SJSA1 (cell line): ENCODE measurements around the gene ADAM10. TPM values are rescaled to one million over a fixed set of nuclear protein-coding genes. Genes with fewer than 3 reads are reported as not detected.
A peak's percentile ranks its signal among the peaks of the same experiment; 100 is the strongest.

Experiments
- DNase-seq, 2 experiments: peaks; one replicate each; pipeline ENCODE4 v3.0.0-alpha.2; 2015 to 2020; ENCODE audit warnings: low spot score in 2 of 2, low read depth in 1 of 2
- H3K27ac ChIP-seq: fragments of 250-450 bp; sonication (Bioruptor Pico); 2 replicates; pipeline ENCODE4 v1.5.1; 2020; ENCODE audit warnings: mild to moderate bottlenecking, moderate library complexity
- H3K27me3 ChIP-seq: fragments of 250-450 bp; sonication (Bioruptor Pico); replicated peaks from 2 replicates; pipeline ENCODE4 v1.5.1; 2020; ENCODE audit warnings: mild to moderate bottlenecking, moderate library complexity
- H3K36me3 ChIP-seq: fragments of 250-450 bp; sonication (Bioruptor Pico); 2 replicates; pipeline ENCODE4 v1.5.1; 2020; ENCODE audit warnings: mild to moderate bottlenecking
- H3K4me1 ChIP-seq: fragments of 250-450 bp; sonication (Bioruptor Pico); replicated peaks from 2 replicates; pipeline ENCODE4 v1.6.1; 2021; ENCODE audit warnings: mild to moderate bottlenecking
- H3K4me3 ChIP-seq: fragments of 250-450 bp; sonication (Bioruptor Pico); 2 replicates; pipeline ENCODE4 v1.5.1; 2020; ENCODE audit warnings: mild to moderate bottlenecking
- H3K9me3 ChIP-seq: fragments of 250-450 bp; sonication (Bioruptor Pico); replicated peaks from 2 replicates; pipeline ENCODE4 v1.5.1; 2020; ENCODE audit warnings: mild to moderate bottlenecking
- total RNA-seq: library from RNA; depleted of rRNA; stranded (reverse); fragments of >200 nt; shearing (Covaris generic); gene quantifications from 2 replicates; pipeline ENCODE4 v1.2.3, GENCODE V29; 2014

Gene ADAM10
- total RNA-seq, 1 experiment from 2014 or later = 137 TPM

DNA sequence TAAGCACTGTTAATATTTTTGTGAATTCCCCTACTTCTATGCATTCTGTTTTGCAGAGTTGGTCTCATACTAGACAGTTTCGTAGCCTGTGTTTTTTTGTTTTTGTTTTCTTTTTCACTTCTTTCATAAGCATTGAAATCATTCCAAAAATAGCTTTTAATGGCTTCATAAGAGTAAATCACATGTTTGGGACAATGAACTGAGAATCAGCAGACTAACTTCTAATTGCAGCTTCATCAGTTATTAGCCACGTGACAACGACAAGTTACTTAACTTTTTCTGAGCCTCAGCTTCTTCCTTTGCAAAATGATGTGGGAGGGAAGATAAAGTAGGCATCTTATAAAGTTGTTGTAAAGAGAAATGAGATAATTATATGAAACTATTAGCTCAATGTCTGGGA lies 193.0 kb downstream of the ADAM10 start:
- Histone ChIP-seq H3K27me3 (no peaks in the 10 kb centered on the region), H3K27ac (no peak overlapping the region), H3K4me1 (peaks cover 13% of the 10 kb centered on the region), H3K4me3 (no peak overlapping the region), H3K9me3 (no peaks in the 10 kb centered on the region), H3K36me3 (no peaks in the 10 kb centered on the region)
- DNase-seq = no peak

DNA sequence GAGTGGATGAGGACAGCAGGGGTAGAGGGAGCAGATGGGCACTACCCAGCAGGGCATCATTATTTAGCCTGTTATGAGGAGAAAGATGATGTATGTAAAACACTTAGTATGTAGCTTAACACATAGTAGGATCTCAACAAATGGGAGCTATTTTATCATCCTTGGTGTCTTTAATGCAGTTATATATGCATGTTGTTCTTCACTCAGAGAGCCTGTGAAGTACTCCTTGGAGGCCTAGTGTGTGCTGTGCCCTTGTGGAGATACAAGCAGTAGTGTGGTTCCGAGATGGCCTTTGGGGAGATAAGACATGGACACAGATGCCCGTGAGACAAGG lies 193.5 kb downstream of the ADAM10 start:
- Histone ChIP-seq H3K27ac (no peak overlapping the region), H3K4me1 (peaks cover 18% of the 10 kb centered on the region), H3K9me3 (no peaks in the 10 kb centered on the region), H3K36me3 (no peaks in the 10 kb centered on the region), H3K27me3 (no peaks in the 10 kb centered on the region), H3K4me3 (no peak overlapping the region)
- no peak for DNase-seq

DNA sequence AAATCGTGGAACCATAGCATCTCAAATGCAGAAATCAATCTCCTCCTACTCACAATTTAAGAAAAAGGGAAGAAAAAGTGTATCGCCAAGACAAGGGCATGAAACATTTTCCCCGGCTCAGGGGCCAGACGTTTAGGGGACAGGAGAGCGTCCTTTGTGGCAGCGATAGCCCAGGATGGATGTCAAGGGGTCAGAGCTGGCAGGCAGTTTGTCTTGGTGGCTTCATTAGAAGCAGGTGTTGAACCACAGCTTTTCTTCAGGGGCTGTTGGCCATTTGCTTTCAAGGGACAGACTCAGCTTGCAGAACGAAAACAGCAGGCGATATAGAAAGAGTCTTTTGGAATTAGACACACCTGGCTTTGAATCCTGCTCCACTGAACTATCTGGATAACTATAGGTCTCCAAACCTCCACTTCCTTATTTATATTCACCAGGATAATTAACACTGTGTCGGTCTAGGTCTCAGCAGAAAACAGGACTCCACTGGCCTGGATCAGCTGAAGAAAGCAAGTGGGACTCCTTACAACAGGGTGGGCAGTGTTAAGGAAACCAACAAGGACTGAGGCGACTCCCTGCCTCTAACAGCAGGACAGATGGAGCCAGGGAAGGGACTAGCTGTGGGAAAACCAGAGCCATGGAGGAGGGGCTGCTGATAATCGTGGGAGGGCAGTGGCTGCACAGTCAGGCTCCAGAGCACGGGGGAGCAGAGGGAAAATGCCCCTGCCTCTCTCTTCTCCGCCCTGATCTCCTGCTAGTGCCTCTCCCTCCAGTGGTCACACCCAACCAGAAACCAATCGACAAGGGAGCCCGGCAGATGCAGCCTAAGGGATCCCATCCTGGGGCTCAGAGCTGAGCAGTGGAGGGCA lies 194.1 kb downstream of the ADAM10 start:
- H3K4me1 ChIP-seq = peaks cover 21% of the 10 kb centered on the region
- H3K36me3 ChIP-seq = no peaks in the 10 kb centered on the region
- no peak overlapping the region for H3K27ac ChIP-seq
- no peak for DNase-seq
- no peaks in the 10 kb centered on the region for H3K27me3 ChIP-seq
- H3K9me3 ChIP-seq = no peaks in the 10 kb centered on the region
- H3K4me3 ChIP-seq = no peak overlapping the region

DNA sequence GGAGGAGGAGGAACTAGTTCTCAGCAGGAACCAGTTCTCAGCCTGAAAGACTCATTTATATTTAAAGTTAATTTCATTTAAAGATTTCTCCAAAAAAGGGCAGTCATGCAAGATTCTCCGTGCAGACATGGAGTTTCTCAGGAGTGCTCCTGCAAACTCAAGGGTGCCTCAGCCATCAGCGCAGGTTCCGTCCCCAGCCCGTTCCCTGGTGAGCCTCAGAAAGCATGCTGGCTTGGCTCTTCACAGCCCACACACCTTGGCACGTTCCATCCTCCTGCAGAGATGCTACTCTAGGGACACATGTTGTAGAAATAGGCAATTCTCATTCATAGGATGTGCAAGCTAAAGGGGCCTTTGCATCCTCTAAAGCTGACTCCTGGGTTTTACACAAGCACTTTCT lies 194.7 kb downstream of the ADAM10 start:
- Histone ChIP-seq H3K4me1 (peaks cover 21% of the 10 kb centered on the region), H3K4me3 (no peak overlapping the region), H3K27me3 (no peaks in the 10 kb centered on the region), H3K27ac (no peak overlapping the region), H3K36me3 (no peaks in the 10 kb centered on the region), H3K9me3 (no peaks in the 10 kb centered on the region)
- no peak for DNase-seq

DNA sequence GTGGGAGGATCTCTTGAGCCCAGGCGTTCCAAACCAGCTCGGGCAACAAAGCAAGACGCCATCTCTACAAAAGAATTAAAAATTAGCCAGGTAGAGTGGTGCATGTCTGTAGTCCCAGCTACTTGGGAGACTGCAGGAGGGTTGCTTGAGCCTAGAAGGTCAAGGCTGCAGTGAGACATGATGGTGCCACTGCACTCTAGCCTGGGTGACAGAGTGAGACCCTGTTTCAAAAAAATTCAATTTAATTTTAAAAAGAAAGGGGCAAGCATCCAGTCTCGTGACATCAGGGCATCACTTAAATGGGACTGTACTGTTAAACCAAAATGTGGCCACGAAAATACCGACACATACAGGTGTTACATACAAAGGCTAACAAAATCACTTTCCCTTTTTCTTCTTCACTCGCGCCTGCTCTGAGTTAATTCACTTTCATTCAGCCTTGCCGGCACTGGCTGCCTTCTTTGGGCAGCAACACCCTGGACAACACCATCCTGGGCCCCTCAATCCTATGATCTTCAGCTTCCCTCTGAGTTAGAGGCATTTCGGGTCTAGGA lies 196.1 kb downstream of the ADAM10 start:
- DNase-seq = no peak
- no peaks in the 10 kb centered on the region for H3K9me3 ChIP-seq

GRCh38 chr15:58552505-58553364 lies 196.8 kb downstream of the ADAM10 start:
- Histone ChIP-seq H3K9me3 (no peaks in the 10 kb centered on the region), H3K27ac (peak overlapping the region; percentile 93), H3K27me3 (no peaks in the 10 kb centered on the region), H3K4me1 (peaks cover 34% of the 10 kb centered on the region), H3K4me3 (no peak overlapping the region; the same call in 1 of the 2 replicates), H3K36me3 (no peaks in the 10 kb centered on the region)
- DNase-seq = no peak

More for the DNA sequence above, 196.1 kb downstream of the ADAM10 start:
- no peak overlapping the region for H3K4me3 ChIP-seq
- H3K27me3 ChIP-seq = no peaks in the 10 kb centered on the region
- no peaks in the 10 kb centered on the region for H3K36me3 ChIP-seq
- no peak overlapping the region for H3K27ac ChIP-seq
- peaks cover 27% of the 10 kb centered on the region for H3K4me1 ChIP-seq

DNA sequence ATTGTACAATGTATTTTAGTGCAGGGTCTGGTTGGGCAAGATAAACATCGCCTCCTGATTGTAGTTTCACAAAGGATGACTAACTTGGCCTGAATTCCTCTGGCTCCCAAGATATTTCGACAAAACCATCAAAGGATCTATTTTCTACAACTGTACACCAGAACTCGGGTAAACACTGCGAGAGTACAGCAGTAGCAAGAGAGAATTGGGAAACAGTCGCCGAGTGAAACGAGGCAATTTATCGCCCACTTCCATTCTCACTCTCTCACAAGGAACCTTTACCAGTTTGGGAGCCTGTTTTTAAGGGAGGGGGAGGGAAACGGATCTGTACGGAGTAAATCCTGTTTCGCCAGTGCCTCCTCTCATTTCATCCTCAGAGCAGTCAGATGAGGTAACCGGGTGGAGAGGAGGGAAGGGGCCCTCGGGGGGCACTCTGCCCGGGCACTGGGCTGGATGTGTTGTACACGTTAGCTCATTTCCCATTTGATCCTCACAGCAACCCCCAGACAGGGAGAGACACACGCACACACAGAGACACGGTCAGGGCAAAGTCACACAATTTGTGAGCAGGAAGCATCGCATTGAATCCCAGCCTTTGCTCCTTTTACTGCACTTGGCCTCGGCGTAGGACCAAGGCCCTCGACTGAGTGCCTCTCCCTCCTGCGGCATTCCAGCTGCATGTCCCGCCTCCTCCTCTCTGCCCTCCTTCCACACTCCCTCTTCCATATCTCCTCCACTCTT lies 197.6 kb downstream of the ADAM10 start:
- Histone ChIP-seq H3K4me3 (peak overlapping the region; percentile 27), H3K9me3 (no peaks in the 10 kb centered on the region), H3K4me1 (peaks cover 42% of the 10 kb centered on the region)

DNA sequence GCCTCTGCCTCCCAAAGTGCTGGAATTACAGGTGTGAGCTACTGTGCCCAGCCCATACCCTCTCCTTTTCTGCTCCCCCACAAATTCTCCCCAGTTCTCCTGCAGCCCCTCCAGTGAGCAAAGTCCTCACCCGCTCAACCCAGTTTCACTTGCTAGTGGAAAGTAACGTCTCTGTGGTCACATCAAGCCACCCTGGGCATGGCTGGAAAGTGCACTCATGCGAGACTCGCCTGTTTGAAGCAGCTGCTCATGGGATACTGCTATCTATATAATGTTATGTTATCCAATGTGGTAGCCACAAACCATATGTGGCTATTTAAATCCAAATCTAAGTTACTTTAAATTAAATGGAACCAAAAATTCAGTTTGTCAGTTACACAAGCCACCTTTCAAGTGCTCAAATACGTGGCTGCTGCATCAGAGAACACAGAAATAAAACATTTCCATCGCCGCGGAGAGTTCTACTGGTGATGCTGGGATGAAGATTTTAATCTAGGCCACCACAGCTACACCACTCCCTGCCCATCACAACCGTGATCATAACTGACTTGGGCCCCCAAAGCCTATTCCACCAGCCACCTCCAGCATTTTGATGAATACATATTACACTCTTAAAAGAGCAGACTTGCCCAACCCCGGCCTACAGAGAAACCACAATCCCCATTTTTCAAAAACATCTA lies 198.3 kb downstream of the ADAM10 start:
- no peaks in the 10 kb centered on the region for H3K36me3 ChIP-seq
- H3K27ac ChIP-seq = peak overlapping the region; percentile 93
- no peaks in the 10 kb centered on the region for H3K27me3 ChIP-seq
- no peaks in the 10 kb centered on the region for H3K9me3 ChIP-seq
- peak in 1 of 2 experiments; percentile 73 for DNase-seq
- peaks cover 49% of the 10 kb centered on the region for H3K4me1 ChIP-seq
- no peak overlapping the region for H3K4me3 ChIP-seq

More for the DNA sequence above, 197.6 kb downstream of the ADAM10 start:
- DNase-seq = peak in 1 of 2 experiments; percentile 93
- Histone ChIP-seq H3K27me3 (no peaks in the 10 kb centered on the region), H3K36me3 (no peaks in the 10 kb centered on the region), H3K27ac (peak overlapping the region; percentile 93)

GRCh38 chr15:58549785-58550074 lies 199.8 kb downstream of the ADAM10 start:
- H3K4me1 ChIP-seq = peaks cover 58% of the 10 kb centered on the region
- no peaks in the 10 kb centered on the region for H3K9me3 ChIP-seq
- H3K27me3 ChIP-seq = no peaks in the 10 kb centered on the region
- no peak overlapping the region for H3K27ac ChIP-seq
- no peak for DNase-seq
- no peak overlapping the region for H3K4me3 ChIP-seq
- no peaks in the 10 kb centered on the region for H3K36me3 ChIP-seq

- H3K4me3 ChIP-seq = no peak overlapping the region
- no peak overlapping the region for H3K27ac ChIP-seq
- no peaks in the 10 kb centered on the region for H3K9me3 ChIP-seq
- no peaks in the 10 kb centered on the region for H3K36me3 ChIP-seq
- no peak for DNase-seq
- H3K4me1 ChIP-seq = peaks cover 58% of the 10 kb centered on the region
- H3K27me3 ChIP-seq = no peaks in the 10 kb centered on the region
Measured at GRCh38 chr15:58549013-58549784, 200.3 kb downstream of the ADAM10 start.

DNA sequence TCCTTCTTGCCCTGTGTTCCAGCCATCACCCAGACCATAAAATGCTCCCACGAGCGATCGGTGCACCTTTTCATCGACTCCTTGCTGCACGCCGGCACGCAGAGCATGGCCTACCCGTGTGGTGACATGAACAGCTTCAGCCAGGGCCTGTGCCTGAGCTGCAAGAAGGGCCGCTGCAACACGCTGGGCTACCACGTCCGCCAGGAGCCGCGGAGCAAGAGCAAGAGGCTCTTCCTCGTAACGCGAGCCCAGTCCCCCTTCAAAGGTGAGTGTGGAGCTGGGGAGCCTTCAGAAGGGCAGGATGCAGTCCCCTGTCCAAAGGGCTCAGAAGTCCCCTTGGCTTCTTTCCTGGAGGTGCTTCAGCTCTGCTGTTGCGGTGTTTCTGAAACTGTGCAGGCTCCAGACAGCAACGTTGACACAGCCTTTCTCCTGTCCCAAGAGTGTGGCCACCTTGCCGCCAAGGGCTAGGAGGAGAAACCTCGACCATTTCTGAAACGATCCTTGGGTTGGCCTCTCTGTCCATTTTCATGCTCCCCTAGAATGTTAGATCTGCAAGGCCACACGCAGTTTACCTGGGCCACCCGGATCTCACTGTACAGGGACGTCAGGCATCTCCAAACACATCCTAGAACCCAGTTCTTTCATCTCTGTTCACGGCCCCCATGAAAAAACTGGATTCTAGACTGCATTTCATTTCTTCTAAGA lies 201.0 kb downstream of the ADAM10 start:
- Histone ChIP-seq H3K4me3 (no peak overlapping the region), H3K9me3 (no peaks in the 10 kb centered on the region), H3K27ac (no peak overlapping the region), H3K4me1 (peaks cover 58% of the 10 kb centered on the region), H3K27me3 (no peaks in the 10 kb centered on the region), H3K36me3 (no peaks in the 10 kb centered on the region)
- DNase-seq = no peak

DNA sequence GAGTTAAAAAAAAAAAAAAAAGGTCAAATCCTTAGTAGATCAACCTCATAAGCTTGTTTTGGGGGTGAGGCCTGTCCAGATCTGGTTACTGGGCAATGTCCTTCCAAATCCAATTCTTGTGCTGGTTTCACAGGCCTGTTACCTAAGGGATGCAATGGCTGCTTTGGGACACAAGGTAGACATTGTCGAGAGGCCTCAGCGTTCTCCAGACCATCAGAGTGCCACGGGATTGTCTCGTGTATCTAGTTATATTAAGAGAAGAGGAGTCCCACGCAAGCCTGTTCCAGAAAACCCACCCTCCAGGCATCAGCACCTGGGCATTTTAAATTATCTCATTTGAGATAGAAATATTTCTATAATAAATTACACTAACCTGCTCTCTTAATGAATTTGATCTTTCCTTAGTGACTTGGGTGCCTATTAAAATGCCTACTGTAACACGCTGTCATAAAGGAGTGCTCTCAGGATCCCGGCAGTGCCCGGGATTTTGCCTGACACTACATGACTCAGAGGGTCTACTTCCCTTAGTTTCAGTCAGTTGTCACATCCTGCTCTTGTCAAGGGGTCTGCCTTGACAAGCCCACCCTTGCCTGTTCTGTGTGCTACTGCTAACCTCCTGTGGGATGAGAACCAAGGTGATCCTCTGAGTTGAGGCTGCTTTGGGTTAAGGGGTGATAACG lies 201.7 kb downstream of the ADAM10 start:
- no peak for DNase-seq
- Histone ChIP-seq H3K27ac (peak overlapping the region; percentile 38), H3K4me1 (peaks cover 55% of the 10 kb centered on the region), H3K27me3 (no peaks in the 10 kb centered on the region), H3K9me3 (no peaks in the 10 kb centered on the region), H3K36me3 (no peaks in the 10 kb centered on the region), H3K4me3 (no peak overlapping the region)
